ENCODE results near the gene ARRB2. TPM values are rescaled to one million over a fixed set of nuclear protein-coding genes. Genes with fewer than 3 reads are reported as not detected.

The ARRB2 gene
- polyA plus RNA-seq, 1 of the 3 experiments (the other 2 are of a cell fraction): 24.6 TPM

GRCh38 chr17:4716081-4716480, 5.6 kb downstream of the ARRB2 start:
- Histone ChIP-seq H3K27me3 (ENCODE audit: insufficient read depth) (no peaks in the 10 kb centered on the region), H3K79me2 (ENCODE audit: insufficient read depth) (peaks cover 2% of the 10 kb centered on the region; the same call in 1 of the 2 replicates), H2AFZ (ENCODE audit: low read depth) (no peak overlapping the region), H3K4me1 (ENCODE audit: control insufficient read depth in 1 of 2, insufficient read depth in 2 of 2, low read depth in 1 of 2, low read length in 1 of 2) (peaks cover 0 to 12% of the 10 kb centered on the region in 2 experiments; a peak in 1 of 4 replicates), H3K9me3 (no peaks in the 10 kb centered on the region), H3F3A (replicated peaks; ENCODE audit: insufficient read depth) (peaks cover under 1% of the 10 kb centered on the region), H3K9me2 (no peaks in the 10 kb centered on the region), H3K9ac (no peak overlapping the region), H4K20me1 (ENCODE audit: insufficient read depth) (no peaks in the 10 kb centered on the region), H3K4me2 (no peak overlapping the region), H3K27ac (ENCODE audit: low read depth in 2 of 2, low read length in 1 of 2) (no peak overlapping the region), H3K36me3 (replicated peaks in 1 of 2; ENCODE audit: control insufficient read depth in 1 of 2, insufficient read depth in 2 of 2, low read length in 1 of 2) (peaks cover 0 to 4% of the 10 kb centered on the region in 2 experiments), H3K4me3 (ENCODE audit: low read depth in 2 of 2, low read length in 1 of 2) (no peak overlapping the region)
- no peak for DNase-seq
- WGBS (ENCODE audit: low lambda C conversion rate): 95% methylated on average over 10 of the region's 10 CpGs
- POLR2A ChIA-PET: no interaction called here
- CTCF ChIA-PET: no interaction called here
- TF ChIP-seq SIN3A (IDR thresholded peaks at IDR 0.05; ENCODE audit: borderline replicate concordance, low read depth, low read length): no peak
- no peak for TF ChIP-seq TCF12 (IDR thresholded peaks at IDR 0.05)
- no peak for TF ChIP-seq REST (IDR thresholded peaks at IDR 0.05; ENCODE audit: low read depth, low read length)
- no peak for TF ChIP-seq GATA2 (CRISPR knock-in tag; IDR thresholded peaks at IDR 0.05)
- no peak for TF ChIP-seq TEAD4 (IDR thresholded peaks at IDR 0.05; ENCODE audit: borderline replicate concordance, insufficient read depth)
- TF ChIP-seq TAF1 (IDR thresholded peaks at IDR 0.05; ENCODE audit: borderline replicate concordance, low read depth, low read length): no peak
- TF ChIP-seq CHD2 (IDR thresholded peaks at IDR 0.05; ENCODE audit: low read length, partially characterized antibody): no peak
- no peak for TF ChIP-seq RAD21 (IDR thresholded peaks at IDR 0.05; ENCODE audit: low read length)
- TF ChIP-seq MAX (IDR thresholded peaks at IDR 0.05; ENCODE audit: low read depth): no peak

- Histone ChIP-seq H3K4me2 (no peak overlapping the region), H3K27ac (ENCODE audit: low read depth in 2 of 2, low read length in 1 of 2) (no peak overlapping the region), H3K36me3 (replicated peaks in 1 of 2; ENCODE audit: control insufficient read depth in 1 of 2, insufficient read depth in 2 of 2, low read length in 1 of 2) (peaks cover 0 to 4% of the 10 kb centered on the region in 2 experiments), H2AFZ (ENCODE audit: low read depth) (no peak overlapping the region), H3K9me2 (no peaks in the 10 kb centered on the region), H3K4me1 (ENCODE audit: control insufficient read depth in 1 of 2, insufficient read depth in 2 of 2, low read depth in 1 of 2, low read length in 1 of 2) (no peaks in the 10 kb centered on the region), H3F3A (replicated peaks; ENCODE audit: insufficient read depth) (peaks cover 5% of the 10 kb centered on the region), H4K20me1 (ENCODE audit: insufficient read depth) (no peaks in the 10 kb centered on the region), H3K9me3 (no peaks in the 10 kb centered on the region), H3K27me3 (ENCODE audit: insufficient read depth) (no peaks in the 10 kb centered on the region), H3K9ac (no peak overlapping the region), H3K4me3 (ENCODE audit: low read depth in 2 of 2, low read length in 1 of 2) (no peak overlapping the region), H3K79me2 (ENCODE audit: insufficient read depth) (no peaks in the 10 kb centered on the region)
- DNase-seq: no peak
- ChIA-PET CTCF (no interaction called here), POLR2A (no interaction called here)
- 95% methylated on average over 17 of the region's 17 CpGs for WGBS (ENCODE audit: low lambda C conversion rate)
- no peak for TF ChIP-seq EP300 (IDR thresholded peaks at IDR 0.05; ENCODE audit: borderline replicate concordance in 1 of 2, low read depth in 1 of 2, low read length in 1 of 2)
- TF ChIP-seq YY1 (IDR thresholded peaks at IDR 0.05; ENCODE audit: low read depth): no peak
- TF ChIP-seq SIN3A (IDR thresholded peaks at IDR 0.05; ENCODE audit: borderline replicate concordance, low read depth, low read length): no peak
- no peak for TF ChIP-seq CHD2 (IDR thresholded peaks at IDR 0.05; ENCODE audit: low read length, partially characterized antibody)
- TF ChIP-seq SMC3 (IDR thresholded peaks at IDR 0.05; ENCODE audit: low read depth, low read length): no peak
- no peak for TF ChIP-seq GATA2 (CRISPR knock-in tag; IDR thresholded peaks at IDR 0.05)
- no peak for TF ChIP-seq REST (IDR thresholded peaks at IDR 0.05; ENCODE audit: low read depth, low read length)
- no peak for TF ChIP-seq FOSL2 (IDR thresholded peaks at IDR 0.05; ENCODE audit: borderline replicate concordance, low read depth)
- TF ChIP-seq NFIC (IDR thresholded peaks at IDR 0.05; ENCODE audit: borderline replicate concordance): no peak
- no peak for TF ChIP-seq EZH2phosphoT487 (IDR thresholded peaks at IDR 0.05; ENCODE audit: borderline replicate concordance, low read depth)
- no peak for TF ChIP-seq TCF12 (IDR thresholded peaks at IDR 0.05)
- no peak for TF ChIP-seq ZBTB33 (IDR thresholded peaks at IDR 0.05; ENCODE audit: borderline replicate concordance, low read depth)
Observed at GRCh38 chr17:4717791-4718190, 7.4 kb downstream of the ARRB2 start.

Measured in SK-N-SH (cell line).